Measurements from ENCODE around the gene FAM234B. TPM values are rescaled to one million over a fixed set of nuclear protein-coding genes. Genes with fewer than 3 reads are reported as not detected.

The FAM234B gene
- total RNA-seq, 4 donors from 2014 or later, result 3.1 to 8.0 (median 3.9) TPM

DNA sequence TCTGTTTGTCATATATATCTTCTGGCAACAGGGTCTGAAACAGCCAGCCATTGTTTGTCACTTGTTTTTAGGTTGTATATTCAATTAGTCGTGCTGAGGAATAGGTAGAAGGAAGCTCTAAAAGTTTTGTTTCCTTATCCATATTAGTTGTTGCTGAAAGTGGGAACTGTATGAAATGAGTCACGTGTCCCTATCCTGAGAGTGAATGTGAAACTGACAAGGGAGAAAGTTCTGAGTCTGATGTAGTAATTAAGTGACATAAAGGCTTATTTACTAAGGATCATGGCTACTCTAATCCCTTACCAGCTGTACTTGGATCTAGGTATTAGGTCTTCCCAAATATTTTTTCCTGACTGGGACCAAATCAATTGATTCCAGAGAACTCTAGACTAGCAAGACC is 16.4 kb downstream of the FAM234B start:
- intact Hi-C loops (cut with DNase I), result no loop called here
- Histone ChIP-seq H3K36me3 (peaks cover 0 to 31% (median 0%) of the 10 kb centered on the region in 3 donors), H3K9me3 (no peaks in the 10 kb centered on the region), H3K27ac (no peak overlapping the region), H3K4me3 (no peak overlapping the region), H3K27me3 (no peaks in the 10 kb centered on the region), H3K4me1 (peaks cover 0 to 20% (median 0%) of the 10 kb centered on the region in 3 donors)
- WGBS, 2 donors, result 75 to 77% methylated on average over 2 of the region's 2 CpGs
- TF ChIP-seq CTCF (IDR thresholded peaks at IDR 0.05) (no peak), POLR2A (IDR thresholded peaks at IDR 0.05) (no peak)
- DNase-seq, result no peak

- Histone ChIP-seq H3K27ac (peak overlapping the region in 1 of 4 donors; percentile 27), H3K27me3 (no peaks in the 10 kb centered on the region), H3K9me3 (no peaks in the 10 kb centered on the region), H3K4me1 (peaks cover 0 to 20% (median 0%) of the 10 kb centered on the region in 3 donors), H3K36me3 (peaks cover 0 to 28% (median 0%) of the 10 kb centered on the region in 3 donors), H3K4me3 (no peak overlapping the region)
- no peak for TF ChIP-seq POLR2A (IDR thresholded peaks at IDR 0.05)
- TF ChIP-seq CTCF (IDR thresholded peaks at IDR 0.05), result no peak
- WGBS, 2 donors, result 68 to 93% methylated on average over 5 of the region's 5 CpGs
- DNase-seq, result no peak
- intact Hi-C loops (cut with DNase I), result no loop called here
These were observed 17.2 kb downstream of the FAM234B start for GRCh38 chr12:13061377-13061776.

GRCh38 chr12:13062669-13063068 is 18.5 kb downstream of the FAM234B start:
- Histone ChIP-seq H3K4me1 (peaks cover 0 to 20% (median 0%) of the 10 kb centered on the region in 3 donors), H3K36me3 (peaks cover 0 to 40% (median 0%) of the 10 kb centered on the region in 3 donors), H3K4me3 (no peak overlapping the region), H3K9me3 (no peaks in the 10 kb centered on the region), H3K27ac (peak overlapping the region in 1 of 4 donors; percentile 27), H3K27me3 (no peaks in the 10 kb centered on the region)
- intact Hi-C loops (cut with DNase I), result no loop called here
- no peak for TF ChIP-seq POLR2A (IDR thresholded peaks at IDR 0.05)
- no peak for TF ChIP-seq CTCF (IDR thresholded peaks at IDR 0.05)
- WGBS, 2 donors, result 89 to 98% methylated on average over 5 of the region's 5 CpGs
- DNase-seq, result no peak

- DNase-seq, result no peak
- no peak for TF ChIP-seq CTCF (IDR thresholded peaks at IDR 0.05)
- TF ChIP-seq POLR2A (IDR thresholded peaks at IDR 0.05), result no peak
- Histone ChIP-seq H3K27me3 (no peaks in the 10 kb centered on the region), H3K4me1 (peaks cover 0 to 27% (median 0%) of the 10 kb centered on the region in 3 donors), H3K9me3 (no peaks in the 10 kb centered on the region), H3K36me3 (peaks cover 0 to 38% (median 4%) of the 10 kb centered on the region in 3 donors), H3K27ac (no peak overlapping the region), H3K4me3 (no peak overlapping the region)
- intact Hi-C loops (cut with DNase I), result no loop called here
- WGBS, 2 donors, result 74 to 91% methylated on average over 2 of the region's 2 CpGs
These were observed 21.8 kb downstream of the FAM234B start for GRCh38 chr12:13066014-13066413.

GRCh38 chr12:13066459-13066858 is 22.3 kb downstream of the FAM234B start:
- peaks cover 0 to 38% (median 4%) of the 10 kb centered on the region in 3 donors for H3K36me3 ChIP-seq
- DNase-seq, result no peak
- H3K27me3 ChIP-seq, result no peaks in the 10 kb centered on the region
- H3K4me1 ChIP-seq, result peaks cover 0 to 27% (median 0%) of the 10 kb centered on the region in 3 donors
- H3K27ac ChIP-seq, result no peak overlapping the region
- TF ChIP-seq POLR2A (IDR thresholded peaks at IDR 0.05) (no peak), CTCF (IDR thresholded peaks at IDR 0.05) (no peak)
- no peak overlapping the region for H3K4me3 ChIP-seq
- 82 to 91% methylated on average over 4 to 6 of the region's 7 CpGs for WGBS, 2 donors
- intact Hi-C loops (cut with DNase I), result no loop called here
- no peaks in the 10 kb centered on the region for H3K9me3 ChIP-seq
